DND-41 (cell line): ENCODE data around the gene ACAN.

ENCODE experiments used
- ATAC-seq: fragments of 200-7000 bp; cut with Tn5 transposase; 3 replicates; pipeline ENCODE4 v1.9.1; 2021; ENCODE audit warnings: low read depth; ENCODE audit not compliant: insufficient read depth
- DNase-seq: peaks from one replicate; pipeline ENCODE4 v3.0.0-alpha.2; 2020
- H2AFZ ChIP-seq: 2 replicates; pipeline ENCODE4 v1.6.0; 2012; ENCODE audit warnings: low read depth, low read length
- H3K27ac ChIP-seq: 2 replicates; pipeline ENCODE4 v1.5.1; 2012; ENCODE audit warnings: low read length, inconsistent platforms
- H3K27me3 ChIP-seq: fragments of 200-600 bp; sonication (generic); 2 replicates; pipeline ENCODE4 v1.6.0; 2012; ENCODE audit warnings: low read length, mild to moderate bottlenecking, inconsistent platforms; ENCODE audit not compliant: insufficient read depth, poor library complexity
- H3K36me3 ChIP-seq: 2 replicates; pipeline ENCODE4 v1.5.1; 2012; ENCODE audit warnings: low read length, inconsistent platforms; ENCODE audit not compliant: insufficient read depth
- H3K4me1 ChIP-seq: 2 replicates; pipeline ENCODE4 v1.5.1; 2012; ENCODE audit warnings: mild to moderate bottlenecking, low read length; ENCODE audit not compliant: insufficient read depth
- H3K4me2 ChIP-seq: 2 replicates; pipeline ENCODE4 v1.6.0; 2012; ENCODE audit warnings: mild to moderate bottlenecking, moderate library complexity, low read length, inconsistent platforms; ENCODE audit not compliant: insufficient read depth
- H3K4me3 ChIP-seq, 2 experiments: fragments of 200-600 bp in 1 of 2; shearing (Covaris generic) in 1 of 2; 2 replicates each; pipeline ENCODE4 v1.5.1; 2012 to 2016; ENCODE audit warnings: inconsistent platforms in 2 of 2, low read length in 2 of 2, mild to moderate bottlenecking in 2 of 2, low read depth in 1 of 2, moderate library complexity in 1 of 2
- H3K79me2 ChIP-seq: 2 replicates; pipeline ENCODE4 v1.6.0; 2012; ENCODE audit warnings: low read length, inconsistent platforms; ENCODE audit not compliant: insufficient read depth
- H3K9ac ChIP-seq: 2 replicates; pipeline ENCODE4 v1.6.0; 2012; ENCODE audit warnings: low read depth, mild to moderate bottlenecking, inconsistent platforms, low read length, moderate library complexity
- H3K9me3 ChIP-seq: 2 replicates; pipeline ENCODE4 v1.5.1; 2012; ENCODE audit warnings: low read length, moderate library complexity, mild to moderate bottlenecking, inconsistent platforms; ENCODE audit not compliant: insufficient read depth, severe bottlenecking
- H4K20me1 ChIP-seq: 2 replicates; pipeline ENCODE4 v1.6.0; 2012; ENCODE audit warnings: low read length; ENCODE audit not compliant: insufficient read depth
- EZH2 ChIP-seq: IDR thresholded peaks from 3 replicates; pipeline ENCODE4 v1.6.1; 2012; ENCODE audit warnings: borderline replicate concordance, low read depth, mild to moderate bottlenecking, moderate library complexity, low read length, inconsistent platforms; ENCODE audit not compliant: severe bottlenecking
- TF ChIP-seq, protein P1 (sequence below): IDR thresholded peaks from 2 replicates; pipeline ENCODE4 v1.5.1; 2012; ENCODE audit warnings: borderline replicate concordance, low read length, moderate library complexity, mild to moderate bottlenecking; ENCODE audit not compliant: poor library complexity, severe bottlenecking; ENCODE audit errors: extremely low read depth

ACAN gene

GRCh38 chr15:88803241-88803919 is at the start of gene ACAN:
ACAN (plus strand) TSS chr15:88803436; CDS start chr15:88836207, 32,771 bp downstream.
- H3K9ac ChIP-seq: no peak within 1 kb of the TSS
- H3K36me3 ChIP-seq: no peaks in the 10 kb centered on the region
- H3K4me3 ChIP-seq: no peak within 1 kb of the TSS
- no peak for ATAC-seq
- H3K9me3 ChIP-seq: no peaks in the 10 kb centered on the region
- no peak within 1 kb of the TSS for H3K4me2 ChIP-seq
- H3K79me2 ChIP-seq: no peaks in the 10 kb centered on the region
- H3K4me1 ChIP-seq: no peaks in the 10 kb centered on the region
- no peak for DNase-seq
- no peak within 1 kb of the TSS for H2AFZ ChIP-seq
- no peaks in the 10 kb centered on the region for H4K20me1 ChIP-seq
- H3K27me3 ChIP-seq: no peaks in the 10 kb centered on the region
- no peak within 1 kb of the TSS for H3K27ac ChIP-seq
- TF ChIP-seq EZH2: no peak
- TF ChIP-seq, protein P1, sequence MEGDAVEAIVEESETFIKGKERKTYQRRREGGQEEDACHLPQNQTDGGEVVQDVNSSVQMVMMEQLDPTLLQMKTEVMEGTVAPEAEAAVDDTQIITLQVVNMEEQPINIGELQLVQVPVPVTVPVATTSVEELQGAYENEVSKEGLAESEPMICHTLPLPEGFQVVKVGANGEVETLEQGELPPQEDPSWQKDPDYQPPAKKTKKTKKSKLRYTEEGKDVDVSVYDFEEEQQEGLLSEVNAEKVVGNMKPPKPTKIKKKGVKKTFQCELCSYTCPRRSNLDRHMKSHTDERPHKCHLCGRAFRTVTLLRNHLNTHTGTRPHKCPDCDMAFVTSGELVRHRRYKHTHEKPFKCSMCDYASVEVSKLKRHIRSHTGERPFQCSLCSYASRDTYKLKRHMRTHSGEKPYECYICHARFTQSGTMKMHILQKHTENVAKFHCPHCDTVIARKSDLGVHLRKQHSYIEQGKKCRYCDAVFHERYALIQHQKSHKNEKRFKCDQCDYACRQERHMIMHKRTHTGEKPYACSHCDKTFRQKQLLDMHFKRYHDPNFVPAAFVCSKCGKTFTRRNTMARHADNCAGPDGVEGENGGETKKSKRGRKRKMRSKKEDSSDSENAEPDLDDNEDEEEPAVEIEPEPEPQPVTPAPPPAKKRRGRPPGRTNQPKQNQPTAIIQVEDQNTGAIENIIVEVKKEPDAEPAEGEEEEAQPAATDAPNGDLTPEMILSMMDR: no peak

DNA sequence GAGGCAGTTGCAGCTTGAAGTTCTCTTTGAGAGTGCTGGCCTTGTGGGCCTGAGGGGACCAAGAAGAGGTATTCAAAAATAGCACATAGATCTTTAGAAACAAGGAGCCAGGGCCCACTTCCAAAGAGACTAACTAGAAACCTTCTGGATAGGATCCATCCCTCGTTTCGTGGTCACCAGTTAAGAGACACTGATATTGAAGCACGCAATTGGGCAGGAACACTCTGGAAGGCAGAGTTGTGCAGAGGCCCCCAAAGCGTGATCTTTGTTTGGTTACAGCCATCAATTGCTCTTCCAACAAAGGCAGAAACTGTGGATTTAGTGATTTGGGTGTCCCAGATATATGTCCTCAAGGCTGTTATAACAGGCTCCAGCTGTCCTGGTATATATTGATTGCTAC is 46.7 kb upstream of the ACAN start:
- no peak for TF ChIP-seq EZH2
- no peak overlapping the region for H3K4me2 ChIP-seq
- no peaks in the 10 kb centered on the region for H3K36me3 ChIP-seq
- ATAC-seq (no peak), DNase-seq (no peak)
- no peak overlapping the region for H3K4me3 ChIP-seq
- no peaks in the 10 kb centered on the region for H3K27me3 ChIP-seq
- no peak overlapping the region for H3K9ac ChIP-seq
- no peaks in the 10 kb centered on the region for H3K4me1 ChIP-seq
- no peaks in the 10 kb centered on the region for H3K79me2 ChIP-seq
- H3K9me3 ChIP-seq: no peaks in the 10 kb centered on the region
- no peak overlapping the region for H2AFZ ChIP-seq
- H3K27ac ChIP-seq: no peak overlapping the region
- no peaks in the 10 kb centered on the region for H4K20me1 ChIP-seq

DNA sequence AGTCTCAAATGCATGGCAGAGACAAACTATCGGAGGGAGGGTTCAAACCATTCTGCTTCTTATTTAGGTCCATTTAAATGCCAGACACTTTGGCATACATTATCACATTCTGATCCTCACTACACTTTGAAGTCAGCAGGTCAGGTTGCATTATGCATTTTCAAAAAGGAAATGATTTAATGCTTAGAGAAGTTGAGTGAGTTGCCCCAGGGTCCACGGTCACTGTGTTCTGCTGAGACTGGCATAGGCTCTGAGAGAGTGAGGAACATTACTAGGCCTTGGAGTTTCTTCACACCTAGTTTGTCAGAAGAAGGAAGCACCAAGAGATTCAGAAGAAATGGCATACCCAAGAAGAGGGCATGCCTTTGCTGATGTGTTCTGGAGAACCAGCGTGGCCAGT is 46.3 kb upstream of the ACAN start:
- DNase-seq (no peak), ATAC-seq (no peak)
- Histone ChIP-seq H2AFZ (no peak overlapping the region), H3K27me3 (peaks cover 2% of the 10 kb centered on the region), H3K4me3 (no peak overlapping the region), H3K79me2 (no peaks in the 10 kb centered on the region), H3K36me3 (no peaks in the 10 kb centered on the region), H3K9me3 (no peaks in the 10 kb centered on the region), H3K4me2 (no peak overlapping the region), H4K20me1 (no peaks in the 10 kb centered on the region), H3K9ac (no peak overlapping the region), H3K4me1 (no peaks in the 10 kb centered on the region), H3K27ac (no peak overlapping the region)
- TF ChIP-seq, protein P1: no peak
- TF ChIP-seq EZH2: no peak

- Histone ChIP-seq H3K4me1 (no peaks in the 10 kb centered on the region), H3K79me2 (no peaks in the 10 kb centered on the region), H3K9ac (no peak overlapping the region), H3K9me3 (no peaks in the 10 kb centered on the region), H3K27ac (no peak overlapping the region), H4K20me1 (no peaks in the 10 kb centered on the region), H3K36me3 (no peaks in the 10 kb centered on the region), H3K27me3 (peaks cover 3% of the 10 kb centered on the region), H3K4me3 (no peak overlapping the region), H2AFZ (no peak overlapping the region), H3K4me2 (no peak overlapping the region)
- TF ChIP-seq, protein P1: no peak
- TF ChIP-seq EZH2: no peak
- no peak for ATAC-seq
- DNase-seq: no peak
Observed at GRCh38 chr15:88759872-88760271, 43.4 kb upstream of the ACAN start.
